ENCODE measurements around the gene SLC39A3.

SLC39A3 gene

GRCh38 chr19:2768365-2769132, 28.7 kb upstream of the SLC39A3 start:
- no peak for DNase-seq

DNA sequence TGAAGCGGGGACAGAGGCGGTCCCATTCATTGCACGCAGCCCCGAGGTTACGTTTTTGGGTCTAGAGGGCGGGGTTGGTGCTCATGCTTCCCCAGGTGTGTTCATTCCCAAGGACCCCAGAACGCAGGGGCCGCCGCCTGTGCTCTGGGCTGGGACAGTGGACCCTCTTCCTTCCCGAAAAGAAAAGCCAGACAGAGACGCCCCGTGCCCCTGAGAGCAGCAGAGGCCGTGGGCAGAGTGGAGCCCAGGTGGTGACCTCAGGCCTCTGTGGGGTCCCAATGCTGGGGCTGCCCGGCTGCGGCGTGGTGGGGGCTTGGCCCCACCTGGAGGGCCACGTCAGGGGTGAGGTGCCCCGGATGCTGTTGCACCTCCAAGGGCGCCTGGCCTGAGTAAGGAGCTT, 27.9 kb upstream of the SLC39A3 start:
- no peak for DNase-seq

DNA sequence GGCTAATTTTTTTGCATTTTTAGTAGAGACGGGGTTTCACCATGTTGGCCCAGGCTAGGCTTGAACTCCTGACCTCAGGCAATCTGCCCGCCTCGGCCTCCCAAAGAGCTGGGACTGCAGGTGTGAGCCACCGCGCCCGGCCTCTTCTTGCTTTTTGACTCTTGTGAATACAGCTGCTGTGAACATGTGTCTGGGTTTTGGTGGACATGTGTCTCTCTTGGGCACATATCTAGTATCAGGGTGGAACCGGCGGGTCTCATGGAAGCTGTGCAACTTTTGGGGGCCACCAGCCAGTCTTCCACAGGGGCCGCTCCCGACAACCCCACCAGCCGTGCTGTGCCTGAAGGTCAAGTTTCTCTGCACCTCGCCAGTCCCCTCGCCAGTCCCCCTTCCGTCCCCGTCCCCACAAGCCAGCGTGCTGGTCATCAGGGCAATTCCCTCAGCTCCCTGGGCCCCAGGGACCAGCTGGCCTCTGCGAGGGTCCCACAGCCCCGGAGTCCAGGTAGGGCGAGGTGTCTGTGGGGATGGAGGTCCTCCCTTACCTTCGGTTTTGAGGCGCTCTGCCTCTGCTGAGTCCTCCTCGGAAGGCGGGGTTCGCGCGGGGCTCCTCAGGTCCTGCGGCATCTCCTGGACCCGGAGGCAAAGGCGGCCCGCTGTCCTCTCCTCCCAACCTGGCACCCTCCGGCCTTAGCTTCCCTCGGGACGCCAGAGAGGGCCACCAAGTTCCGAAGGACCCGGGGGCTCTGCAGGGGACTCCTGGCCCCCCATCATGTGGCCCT, 27.0 kb upstream of the SLC39A3 start:
- DNase-seq = no peak

DNA sequence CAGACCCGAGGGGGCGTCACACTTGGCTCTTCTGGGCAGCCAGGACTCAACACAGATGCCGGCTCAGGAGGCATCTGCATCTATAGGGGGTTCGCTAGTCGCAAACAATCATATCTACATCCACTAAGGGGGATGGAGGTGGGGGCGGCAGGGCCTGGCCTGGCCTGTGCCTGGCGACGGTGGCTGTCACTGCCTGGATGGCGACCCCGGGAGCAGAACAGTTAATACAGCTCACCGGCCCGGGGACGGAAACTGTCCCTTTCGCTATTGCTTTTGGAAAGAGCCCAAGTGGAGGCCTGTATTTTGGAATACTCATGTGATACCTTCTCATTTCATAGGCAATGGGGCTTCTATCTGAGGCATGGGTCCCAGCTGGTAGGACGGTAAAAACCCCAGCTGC, 25.6 kb upstream of the SLC39A3 start:
- no peak for DNase-seq

- no peak for DNase-seq
Measured at GRCh38 chr19:2764945-2765344, 25.1 kb upstream of the SLC39A3 start.

GRCh38 chr19:2763687-2764086, 23.9 kb upstream of the SLC39A3 start:
- no peak for DNase-seq

GRCh38 chr19:2762783-2763496, 23.1 kb upstream of the SLC39A3 start:
- no peak for DNase-seq

DNA sequence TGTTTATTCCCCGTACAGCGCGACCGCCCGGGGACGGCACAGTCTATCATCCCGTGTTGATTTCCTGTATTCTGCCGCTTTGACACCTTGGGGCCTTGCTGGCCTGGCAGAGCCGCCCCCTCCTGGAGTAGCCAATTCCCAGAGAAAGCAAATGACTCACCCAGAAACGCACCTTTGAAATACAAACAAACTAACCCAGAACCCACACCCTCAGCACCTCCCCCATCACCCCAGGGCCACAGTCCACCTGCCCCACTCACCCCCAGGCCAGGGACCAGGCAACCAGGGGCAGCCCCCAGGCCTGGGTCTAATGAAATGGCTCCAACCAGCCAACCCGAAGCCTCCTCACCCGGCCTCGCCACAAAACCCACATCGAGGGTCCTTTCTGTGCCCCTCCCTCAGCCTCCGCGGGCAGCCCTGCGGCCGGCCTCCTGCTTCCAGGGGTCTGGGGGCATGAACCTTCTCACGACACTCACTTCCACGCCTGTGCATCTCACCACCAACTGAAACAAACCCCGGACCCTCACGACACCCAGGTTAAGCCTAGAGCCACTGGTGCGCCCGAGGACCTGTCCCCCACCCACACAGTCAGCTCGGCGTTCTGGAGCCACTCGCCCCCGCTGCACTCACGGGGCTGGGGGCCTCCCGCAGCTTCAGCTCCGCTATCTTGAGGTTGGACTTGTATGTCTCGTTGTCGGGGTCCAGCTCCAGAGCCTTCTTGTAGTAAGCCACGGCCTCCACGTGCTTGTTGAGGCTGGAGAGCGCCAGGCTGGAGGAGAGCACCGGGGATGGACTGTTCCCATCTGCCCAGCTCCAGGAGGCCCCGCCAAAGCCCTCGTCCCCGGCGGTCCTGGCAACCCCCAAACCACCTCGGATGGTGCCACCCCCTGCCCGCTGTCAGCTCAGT, 22.3 kb upstream of the SLC39A3 start:
- DNase-seq = no peak

GRCh38 chr19:2761309-2761677, 21.5 kb upstream of the SLC39A3 start:
- no peak for DNase-seq

- DNase-seq = no peak
Measured at GRCh38 chr19:2759965-2760364, 20.1 kb upstream of the SLC39A3 start.

GRCh38 chr19:2759362-2759761, 19.5 kb upstream of the SLC39A3 start:
- no peak for DNase-seq

- DNase-seq = no peak
Measured at GRCh38 chr19:2758601-2759313, 18.9 kb upstream of the SLC39A3 start.

GRCh38 chr19:2756921-2757881, 17.4 kb upstream of the SLC39A3 start:
- no peak for DNase-seq

GRCh38 chr19:2756477-2756876, 16.7 kb upstream of the SLC39A3 start:
- DNase-seq = no peak

DNA sequence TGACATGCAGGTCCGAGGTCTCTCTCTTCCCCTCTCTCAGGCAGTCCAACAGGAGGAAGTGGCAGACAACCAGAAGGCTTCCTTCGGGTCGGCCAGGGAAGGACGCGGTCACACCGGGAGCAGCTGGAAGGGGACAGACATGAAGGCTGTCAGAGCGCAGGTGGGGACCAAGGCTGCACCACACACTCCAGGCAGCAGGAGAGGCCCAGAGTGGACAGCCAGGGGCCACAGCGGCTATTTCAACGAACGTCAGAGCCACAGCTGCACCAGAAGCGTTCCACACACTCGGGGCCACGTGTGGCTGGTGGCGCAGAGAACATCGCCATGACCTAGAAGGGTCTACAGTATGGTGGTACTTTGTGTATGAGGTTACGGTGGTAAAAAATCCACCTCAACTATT, 16.0 kb upstream of the SLC39A3 start:
- DNase-seq = no peak

DNA sequence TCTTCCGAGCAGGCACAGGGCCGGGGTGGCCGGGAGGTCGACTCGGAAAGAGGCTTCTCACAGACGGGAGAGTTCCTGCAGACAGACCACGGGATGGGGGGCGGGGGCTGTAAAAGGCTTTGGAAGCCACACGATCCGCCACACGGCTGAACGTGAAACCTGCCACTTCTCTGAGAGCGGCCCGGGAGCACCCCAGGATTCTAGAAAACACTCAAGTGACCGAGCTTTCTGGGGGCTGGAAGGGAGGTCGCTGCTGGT, 15.6 kb upstream of the SLC39A3 start:
- DNase-seq = no peak

DNA sequence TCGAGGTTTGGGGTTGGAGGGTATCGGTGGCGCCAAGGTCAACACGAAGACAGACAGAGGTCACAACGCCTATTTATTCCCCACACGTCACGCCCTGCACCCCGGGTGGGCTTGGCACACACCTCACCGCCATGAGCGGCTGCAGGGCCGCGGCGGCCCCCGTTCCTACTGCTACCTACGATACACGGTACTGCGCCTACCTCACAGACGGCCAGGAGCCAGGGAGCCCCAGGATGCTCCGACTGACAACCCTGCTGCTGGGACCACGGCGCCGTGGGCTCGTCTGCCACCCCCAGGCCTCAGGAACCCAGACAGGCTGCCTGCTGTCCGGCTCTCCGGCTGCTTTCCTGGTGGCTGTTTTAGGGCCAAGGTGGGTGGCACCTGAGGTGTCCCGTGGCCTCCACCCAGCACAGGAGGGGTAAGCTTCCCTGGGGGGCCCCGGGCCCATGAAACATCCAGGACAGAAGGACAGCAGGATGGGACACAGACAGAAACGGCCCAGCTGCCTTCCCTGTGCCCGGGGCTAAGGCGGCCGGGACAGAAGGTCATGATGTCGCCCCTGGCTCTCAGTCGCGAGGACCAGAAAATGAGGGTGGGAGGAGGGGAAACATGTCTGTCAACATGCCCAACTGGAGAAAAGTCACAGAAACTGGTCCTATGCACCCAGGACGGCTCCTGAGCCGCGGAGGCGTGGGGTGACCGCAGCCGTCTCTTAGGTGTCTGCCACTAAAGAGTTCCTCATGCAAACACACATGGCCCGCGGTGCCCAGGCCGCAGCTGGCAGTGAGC, 15.0 kb upstream of the SLC39A3 start:
- no peak for DNase-seq

- no peak for DNase-seq
Measured at GRCh38 chr19:2751438-2751830, 11.6 kb upstream of the SLC39A3 start.

DNA sequence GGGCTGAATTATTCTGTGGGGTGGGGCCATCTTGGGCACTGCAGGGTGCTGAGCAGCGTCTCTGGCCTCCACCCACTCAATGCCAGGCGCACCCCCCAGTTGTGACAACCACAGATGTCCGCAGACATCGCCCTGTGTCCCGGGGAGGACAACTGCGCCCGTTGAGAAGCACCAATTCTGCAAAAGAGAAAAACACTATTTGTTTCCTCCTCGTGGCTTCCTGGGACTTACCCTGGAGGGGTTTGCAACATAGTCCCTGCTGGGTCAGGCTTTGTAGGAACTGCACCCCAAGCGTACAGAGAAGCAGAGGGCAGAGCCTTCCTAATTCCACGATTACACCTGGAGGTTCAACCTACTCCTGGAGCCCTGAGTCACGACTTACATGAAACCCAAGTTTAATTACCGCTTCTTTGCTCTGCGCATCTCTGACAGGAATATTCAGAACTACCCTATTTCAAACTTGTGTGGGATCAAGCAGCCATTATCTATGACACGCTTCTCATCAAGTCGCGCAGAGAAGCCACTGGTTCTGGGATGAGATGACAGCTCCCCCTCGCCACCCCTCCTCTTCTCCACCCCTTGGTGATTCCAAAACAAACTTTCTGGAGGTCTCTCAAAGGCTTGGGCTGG, 11.1 kb upstream of the SLC39A3 start:
- no peak for DNase-seq

- DNase-seq = no peak
Measured at GRCh38 chr19:2747349-2747748, 7.5 kb upstream of the SLC39A3 start.
